Activated effector memory CD4-positive, alpha-beta T cell treated with Interleukin-2 at 50 U/mL for 16 hours (primary cell): ENCODE results near the gene ZNF562.
"Not testable (repeated sequence)": the region's sequence is repeated elsewhere in the genome, so short reads cannot be mapped to it uniquely, and the experiment has no call there.

ENCODE experiments used
- DNase-seq: peaks from one replicate; pipeline ENCODE4 v3.0.0-alpha.2; 2020

The ZNF562 gene

GRCh38 chr19:9674663-9675357 is at the start of gene ZNF562:
ZNF562 (minus strand) TSS chr19:9675100; CDS start chr19:9660744, 14,356 bp downstream.
- peak; percentile 70 for DNase-seq

DNA sequence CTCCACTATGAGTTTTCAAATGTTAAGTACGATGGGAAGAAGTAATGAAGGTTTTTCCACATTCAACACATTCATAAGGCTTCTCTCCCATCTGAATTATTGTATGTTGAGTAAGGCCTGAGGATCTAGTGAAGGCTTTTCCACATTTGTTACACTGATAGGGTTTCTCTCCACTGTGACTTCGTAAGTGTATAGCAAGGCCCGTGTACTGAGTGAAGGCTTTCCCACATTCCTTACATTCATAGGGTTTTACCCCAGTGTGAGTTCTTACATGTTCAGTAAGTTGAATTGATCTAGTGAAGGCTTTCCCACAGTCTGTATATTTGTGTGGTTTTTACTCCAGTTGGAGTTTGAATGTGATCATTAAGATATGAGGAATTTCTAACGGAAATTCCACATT is 49.3 kb upstream of the ZNF562 start:
- DNase-seq: no peak

- no peak for DNase-seq
Observed at GRCh38 chr19:9721861-9722260, 47.0 kb upstream of the ZNF562 start.

DNA sequence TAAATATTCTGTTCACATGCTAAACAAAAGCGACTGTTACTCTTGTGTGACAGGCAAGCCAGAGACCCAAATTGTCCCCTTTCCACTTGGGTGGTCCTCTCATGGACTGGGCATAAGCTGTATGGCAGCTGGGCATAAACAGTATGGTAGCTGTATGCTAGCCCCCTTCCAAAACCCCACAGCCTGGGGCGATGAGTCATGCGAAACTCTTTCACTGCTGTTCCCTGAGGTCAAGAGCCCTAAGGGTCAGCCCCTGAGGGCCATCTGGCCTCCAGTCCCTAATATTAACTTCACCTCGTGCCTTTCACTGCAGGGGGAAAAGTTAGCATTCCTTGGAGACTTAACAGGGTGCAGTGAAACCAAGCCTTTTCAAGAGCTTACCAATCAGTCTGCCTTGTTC is 45.6 kb upstream of the ZNF562 start:
- DNase-seq: no peak

DNA sequence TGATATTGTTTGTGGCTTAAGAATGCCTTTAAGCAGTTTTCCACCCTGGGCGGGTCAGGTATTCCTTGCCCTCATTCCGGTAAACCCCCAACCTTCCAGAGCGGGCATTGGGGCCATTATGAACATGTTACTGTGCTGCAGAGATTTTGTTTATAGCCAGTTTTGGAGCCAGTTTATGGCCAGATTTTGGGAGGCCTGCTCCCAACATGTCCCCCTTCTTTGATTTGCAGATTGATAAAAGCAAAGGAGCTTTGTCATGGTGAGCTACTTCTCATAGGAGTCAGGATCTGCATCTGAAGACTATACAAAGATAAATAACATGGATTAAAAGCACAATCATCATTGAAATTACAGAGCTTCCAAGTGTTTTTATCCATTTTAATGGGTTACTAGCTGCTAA is 36.9 kb upstream of the ZNF562 start:
- DNase-seq: no peak

DNA sequence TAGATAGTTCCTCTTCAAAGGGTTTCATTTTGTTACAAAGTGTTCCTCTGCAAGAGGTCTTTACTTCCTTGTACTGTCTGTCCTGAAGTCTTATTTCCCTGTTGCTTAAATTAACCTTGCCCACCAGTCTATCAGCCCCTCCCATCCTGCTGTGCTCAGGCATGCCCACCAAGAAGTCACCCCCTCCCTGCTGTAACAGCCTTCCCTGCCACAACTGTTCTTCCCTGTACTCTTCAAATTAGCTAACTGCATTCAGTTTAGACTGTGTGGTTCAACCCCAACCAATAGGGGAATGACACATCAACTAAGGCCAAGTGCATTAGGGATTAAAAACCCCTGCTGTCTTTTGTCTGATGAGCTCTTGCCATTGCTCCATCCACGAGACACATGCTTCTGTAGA is 34.4 kb upstream of the ZNF562 start:
- DNase-seq: no peak

DNA sequence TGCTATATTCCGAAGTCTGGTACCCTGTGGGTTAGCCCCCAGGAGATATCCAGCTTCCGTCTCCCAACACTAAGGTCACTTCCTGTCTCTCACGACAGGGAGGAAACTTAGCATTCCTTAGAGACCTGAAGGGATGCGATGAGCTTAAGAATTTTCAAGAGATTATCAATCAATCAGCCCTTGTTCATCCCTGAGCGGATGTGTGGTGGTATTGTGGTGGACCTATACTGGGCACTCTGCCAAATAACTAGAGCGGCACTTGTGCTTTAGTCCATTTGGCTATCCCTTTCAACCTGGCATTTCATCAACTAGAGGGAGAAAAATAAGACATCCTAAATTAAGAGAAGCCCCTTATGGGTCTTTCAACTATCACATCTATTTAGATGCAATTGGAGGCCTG is 30.9 kb upstream of the ZNF562 start:
- no peak for DNase-seq

DNA sequence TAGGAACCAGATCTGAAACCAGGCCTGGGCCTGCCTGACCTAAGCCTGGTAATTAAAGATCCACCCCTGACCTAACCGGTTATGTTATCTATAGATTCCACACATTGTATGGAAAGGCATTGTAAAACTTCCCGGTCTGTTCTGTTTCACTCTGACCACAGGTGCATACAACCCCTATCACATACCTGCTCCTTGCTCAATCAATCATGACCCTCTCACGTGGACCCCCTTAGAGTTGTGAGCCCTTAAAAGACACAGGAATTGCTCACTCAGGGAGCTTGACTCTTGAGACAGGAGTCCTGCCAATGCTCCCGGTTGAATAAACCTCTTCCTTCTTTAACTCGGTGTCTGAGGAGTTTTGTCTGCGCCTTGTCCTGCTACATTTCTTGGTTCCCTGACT is 27.3 kb upstream of the ZNF562 start:
- DNase-seq: no peak

DNA sequence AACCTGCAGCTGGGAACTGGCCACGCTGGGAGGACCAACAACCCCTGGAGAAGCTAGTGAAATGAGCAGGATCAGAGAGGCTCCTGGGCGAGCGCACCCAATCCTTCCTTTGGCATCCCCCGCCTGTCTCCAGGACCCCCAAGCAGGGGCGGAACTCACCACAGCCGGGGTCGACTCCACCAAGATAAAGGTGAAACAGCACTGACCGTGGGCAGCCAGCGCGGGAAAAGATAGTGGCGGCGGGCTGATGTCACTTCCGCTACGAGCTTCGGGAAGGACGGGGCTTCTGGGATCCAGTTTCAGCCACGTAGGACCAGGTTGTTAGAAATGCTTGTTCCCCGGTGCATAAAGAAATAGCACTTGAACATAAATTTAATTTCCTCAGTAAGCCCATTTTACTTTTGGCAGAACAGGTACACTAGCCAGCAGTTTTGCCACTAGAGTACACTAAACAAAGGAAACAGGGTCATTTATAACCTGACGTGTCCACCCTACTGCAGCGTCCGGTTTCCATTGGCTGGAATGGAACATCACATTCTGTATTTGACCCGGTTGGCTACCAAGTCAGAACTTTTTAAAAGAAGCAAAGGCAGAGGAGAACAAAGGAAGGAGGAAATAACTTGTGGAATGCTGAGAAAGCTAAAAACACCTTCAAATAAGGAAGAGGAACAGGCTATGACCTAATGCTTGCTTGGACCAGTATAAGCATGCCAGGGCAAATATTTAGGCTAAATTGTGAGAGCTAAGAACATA is 25.5 kb upstream of the ZNF562 start:
- no peak for DNase-seq

DNA sequence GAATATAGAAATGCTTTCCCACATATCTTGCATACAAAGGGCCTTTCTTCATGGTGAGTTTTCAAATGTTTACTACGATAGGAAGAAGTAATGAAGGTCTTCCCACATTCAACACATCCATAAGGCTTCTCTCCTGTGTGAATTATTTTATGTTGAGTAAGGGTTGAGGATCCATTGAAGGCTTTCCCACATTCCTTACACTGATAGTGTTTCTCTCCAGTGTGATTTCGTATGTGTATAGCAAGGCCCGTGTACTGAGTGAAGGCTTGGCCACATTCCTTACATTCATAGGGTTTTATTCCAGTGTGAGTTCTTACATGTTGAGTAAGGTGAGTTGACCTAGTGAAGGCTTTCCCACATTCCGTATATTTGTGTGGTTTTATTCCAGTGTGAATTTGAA is 15.4 kb upstream of the ZNF562 start:
- DNase-seq: not testable (repeated sequence)

GRCh38 chr19:9679996-9680395 is 5.1 kb upstream of the ZNF562 start:
- DNase-seq: not testable (repeated sequence)

DNA sequence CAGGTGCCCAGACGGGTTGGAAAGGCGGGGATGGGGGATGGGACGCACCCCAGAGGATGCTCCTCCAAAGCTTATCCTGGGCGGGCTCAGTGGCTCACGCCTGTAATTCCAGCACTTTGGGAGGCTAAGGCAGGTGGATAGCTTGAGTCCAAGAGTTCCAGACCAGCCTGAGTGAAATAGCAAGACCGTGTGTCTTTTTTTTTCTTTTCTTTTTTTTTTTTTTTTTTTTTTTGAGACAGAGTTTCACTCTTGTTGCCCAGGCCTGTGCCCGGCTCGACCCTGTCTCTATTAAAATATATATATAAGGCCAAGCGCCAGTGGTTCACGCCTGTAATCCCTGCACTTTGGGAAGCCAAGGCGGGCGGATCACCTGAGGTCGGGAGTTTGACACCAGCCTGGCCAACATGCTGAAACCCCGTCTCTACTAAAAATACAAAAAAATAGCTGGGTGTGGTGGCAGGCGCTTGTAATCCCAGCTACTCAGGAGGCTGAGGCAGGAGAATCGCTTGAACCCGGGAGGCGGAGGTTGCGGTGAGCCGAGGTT is 530 bp upstream of the ZNF562 start:
- DNase-seq: not testable (repeated sequence)

DNA sequence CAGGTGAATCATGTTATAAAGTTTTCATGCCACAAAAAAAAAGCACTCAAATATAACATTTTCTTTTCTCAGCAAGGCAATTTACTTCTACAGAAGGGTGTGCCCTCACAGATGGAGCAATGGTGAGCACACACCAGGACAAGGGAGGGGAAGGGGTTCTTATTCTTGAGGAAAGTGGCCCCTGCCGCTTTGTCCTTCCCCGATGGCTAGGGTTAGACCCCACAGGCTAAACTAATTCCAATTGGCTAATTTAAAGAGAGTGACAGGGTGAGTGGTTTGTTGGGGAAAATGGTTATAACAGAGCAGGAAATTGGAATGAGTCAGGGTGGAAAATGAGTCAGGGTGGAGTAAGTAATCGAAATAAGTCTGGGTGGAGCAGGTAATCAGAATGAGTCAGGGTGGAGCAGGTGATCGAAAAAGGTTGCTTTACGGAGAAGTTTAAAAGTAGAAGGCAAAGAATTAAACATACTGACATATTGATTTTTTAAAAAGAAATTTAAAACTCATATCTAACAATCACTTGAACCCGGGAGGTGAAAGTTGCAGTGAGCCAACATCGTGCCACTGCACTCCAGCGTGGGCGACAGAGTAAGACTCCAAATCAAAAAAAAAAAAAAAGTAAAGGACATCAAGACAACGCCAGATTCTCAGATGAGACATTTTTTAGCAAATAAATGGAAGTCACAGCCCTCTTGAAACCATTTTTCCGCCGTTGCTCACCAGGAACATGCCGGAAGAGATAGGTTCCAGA is 813 bp downstream of the ZNF562 start:
- DNase-seq: peak; percentile 0

DNA sequence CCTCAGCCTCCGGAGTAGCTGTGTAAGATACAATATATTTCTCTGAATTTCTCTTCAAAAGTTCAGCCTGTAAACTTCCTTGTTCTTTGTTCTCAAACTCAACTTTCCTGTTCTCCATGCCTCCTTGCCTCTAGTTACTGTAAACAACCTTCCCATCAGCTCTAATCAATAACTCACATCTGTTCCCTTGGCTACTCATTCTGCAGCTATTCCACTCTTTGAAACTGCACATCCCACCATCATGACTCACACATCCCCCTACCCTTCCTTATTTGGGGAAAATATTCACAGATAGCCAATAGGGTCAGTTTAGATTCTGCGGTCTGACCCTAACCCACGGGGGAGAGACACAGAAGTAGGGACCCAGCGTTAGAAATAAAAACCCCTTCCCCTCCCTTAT is 2.0 kb downstream of the ZNF562 start:
- DNase-seq: no peak

GRCh38 chr19:9671655-9672054 is 3.2 kb downstream of the ZNF562 start:
- DNase-seq: no peak

GRCh38 chr19:9668544-9668943 is 6.4 kb downstream of the ZNF562 start:
- no peak for DNase-seq

DNA sequence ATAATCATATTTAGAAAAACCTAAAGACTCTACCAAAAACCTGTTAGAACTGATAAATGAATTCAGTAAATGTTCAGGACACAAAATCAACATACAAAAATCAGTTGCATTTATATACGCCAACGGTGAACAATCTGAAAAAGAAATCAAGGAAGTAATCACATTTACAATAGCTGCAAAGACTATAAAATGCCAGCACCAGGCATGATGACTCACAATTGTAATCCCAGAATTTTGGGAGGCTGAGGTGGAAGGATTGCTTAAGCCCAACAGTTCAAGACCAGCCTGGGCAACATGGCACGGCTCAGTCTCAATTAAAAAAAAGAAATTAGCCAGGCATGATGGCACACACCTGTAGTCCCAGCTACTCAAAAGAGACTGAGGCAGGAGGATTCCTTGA is 7.0 kb downstream of the ZNF562 start:
- DNase-seq: no peak

DNA sequence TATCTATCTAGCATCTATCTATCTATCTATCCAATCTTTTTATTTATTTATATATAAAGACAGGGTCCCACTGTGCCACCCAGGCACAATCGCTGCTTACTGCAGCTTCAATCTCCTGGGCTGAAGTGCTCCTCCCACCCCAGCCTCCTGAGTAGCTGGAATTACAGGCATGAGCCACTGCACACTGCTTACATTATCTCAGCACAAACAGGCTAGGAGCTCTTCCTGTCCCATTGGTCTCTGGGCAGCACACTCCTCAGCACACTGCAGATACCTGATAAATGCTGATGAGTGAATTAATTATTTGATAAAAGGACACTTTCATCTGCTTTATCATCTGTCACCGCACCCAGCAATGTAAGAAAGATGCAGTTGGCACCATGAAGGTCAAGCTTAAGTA is 16.1 kb downstream of the ZNF562 start:
- DNase-seq: no peak

GRCh38 chr19:9653066-9653555 is 21.8 kb downstream of the ZNF562 start:
- DNase-seq: not testable (repeated sequence)

GRCh38 chr19:9651464-9651863 is 23.4 kb downstream of the ZNF562 start:
- DNase-seq: not testable (repeated sequence)

GRCh38 chr19:9650345-9650744 is 24.6 kb downstream of the ZNF562 start:
- no peak for DNase-seq

- no peak for DNase-seq
Observed at GRCh38 chr19:9645472-9645871, 29.4 kb downstream of the ZNF562 start.

DNA sequence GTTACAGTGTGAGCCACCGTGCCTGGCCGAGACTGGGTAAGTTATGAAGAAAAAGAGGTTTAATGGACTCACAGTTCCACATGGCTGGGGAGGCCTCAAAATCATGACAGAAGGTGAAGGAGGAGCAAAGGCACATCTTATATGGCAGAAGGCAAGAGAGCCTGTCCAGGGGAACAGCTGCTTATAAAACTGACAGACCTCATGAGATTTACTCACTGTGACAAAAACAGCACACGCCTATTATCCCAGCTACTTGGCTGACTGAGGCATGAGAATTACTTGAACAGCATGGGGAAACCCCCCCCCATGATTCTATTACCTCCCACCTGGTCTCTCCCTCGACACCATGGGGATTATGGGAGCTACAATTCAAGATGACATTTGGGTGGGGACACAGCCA is 30.4 kb downstream of the ZNF562 start:
- DNase-seq: no peak
